ENCODE data around the gene RRP36.
A peak's percentile ranks its signal among the peaks of the same experiment; 100 is the strongest.

The RRP36 gene

DNA sequence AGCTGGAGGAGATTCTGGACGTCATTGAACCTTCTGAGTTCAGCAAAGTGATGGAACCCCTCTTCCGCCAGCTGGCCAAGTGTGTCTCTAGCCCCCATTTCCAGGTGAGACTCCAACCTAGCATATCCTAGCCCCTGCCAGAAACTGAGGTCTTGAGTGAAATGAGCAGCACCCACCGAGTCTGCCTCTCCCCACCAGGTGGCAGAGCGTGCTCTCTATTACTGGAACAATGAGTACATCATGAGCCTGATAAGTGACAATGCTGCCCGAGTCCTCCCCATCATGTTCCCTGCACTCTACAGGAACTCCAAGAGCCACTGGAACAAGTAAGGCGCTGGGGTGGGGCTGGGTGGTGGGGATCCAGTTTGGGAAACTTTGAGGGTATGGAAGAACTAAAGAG lies 12.3 kb upstream of the RRP36 start:
- no peak for DNase-seq

DNA sequence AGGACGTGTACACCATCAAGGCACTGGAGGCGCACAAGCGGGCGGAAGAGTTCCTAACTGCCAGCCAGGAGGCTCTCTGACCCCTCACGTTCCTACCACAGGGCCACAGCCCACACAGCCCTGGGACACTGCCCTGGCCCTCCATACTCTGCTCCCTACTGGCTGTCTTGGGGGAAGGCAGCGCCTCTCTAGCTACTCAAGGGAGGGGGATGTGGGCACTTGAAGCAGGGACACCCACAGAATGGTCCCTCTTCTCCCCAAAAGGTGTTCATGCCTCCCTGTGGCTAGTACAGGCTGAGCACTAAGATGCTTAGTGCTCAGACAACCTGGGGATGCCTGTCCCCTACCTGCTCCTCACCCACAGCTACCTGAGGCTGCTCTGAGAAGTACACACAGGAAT lies 10.2 kb upstream of the RRP36 start:
- DNase-seq = no peak

DNA sequence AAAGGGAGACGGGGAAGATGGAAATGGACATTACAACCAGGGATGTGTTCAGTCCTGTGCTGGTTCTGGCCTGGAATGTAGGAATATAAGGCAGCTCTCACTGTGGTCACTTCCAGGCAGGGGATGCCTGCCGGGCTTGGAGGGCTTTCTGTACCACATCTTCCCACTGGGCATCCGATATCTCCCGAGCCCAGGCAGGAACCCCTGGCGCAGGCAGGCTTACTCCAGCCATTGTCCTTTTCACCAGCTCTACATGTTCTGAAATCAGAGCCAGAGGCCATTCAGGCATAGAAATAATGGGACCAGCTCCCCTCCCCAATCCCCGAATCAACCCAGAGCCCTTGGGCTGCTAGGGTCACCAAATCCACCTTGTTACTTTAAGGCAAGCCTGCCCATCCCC lies 9.1 kb upstream of the RRP36 start:
- DNase-seq = no peak

DNA sequence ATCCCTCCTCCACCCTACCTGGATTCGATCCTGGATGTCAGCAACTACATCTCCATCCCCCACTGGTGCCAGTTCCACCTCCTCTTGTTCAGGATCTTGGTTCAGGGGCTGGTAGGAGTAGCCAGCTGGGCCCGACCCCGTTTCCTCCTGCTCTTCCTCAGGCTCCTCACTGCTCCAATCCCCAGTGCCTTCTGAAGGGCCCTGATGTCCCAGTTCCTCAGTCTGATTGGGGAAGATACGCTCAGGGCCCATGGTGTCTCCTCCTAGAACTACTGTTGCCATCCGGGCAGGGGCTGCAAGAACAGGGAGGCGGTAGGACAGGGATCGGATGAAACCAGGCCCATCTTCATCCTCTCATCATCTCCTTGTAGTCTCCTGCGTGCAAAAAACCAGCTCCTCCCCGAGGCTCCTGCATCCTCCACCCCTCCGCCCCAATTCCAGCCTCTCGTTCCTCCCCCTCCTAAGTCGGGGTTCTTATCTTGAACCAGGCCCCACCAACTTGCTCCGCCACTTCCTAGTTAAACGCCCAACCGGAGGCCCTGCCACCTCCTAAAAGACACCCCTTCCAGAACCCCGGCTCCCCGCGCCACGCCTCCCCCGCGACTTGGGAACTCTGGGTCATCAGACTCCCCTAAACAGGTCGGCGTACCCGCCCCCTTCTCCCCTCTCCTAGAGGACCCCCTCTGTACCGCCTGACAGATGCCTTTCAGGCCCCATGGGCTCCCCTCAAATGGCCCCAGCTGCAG lies 8.2 kb upstream of the RRP36 start:
- no peak for DNase-seq

DNA sequence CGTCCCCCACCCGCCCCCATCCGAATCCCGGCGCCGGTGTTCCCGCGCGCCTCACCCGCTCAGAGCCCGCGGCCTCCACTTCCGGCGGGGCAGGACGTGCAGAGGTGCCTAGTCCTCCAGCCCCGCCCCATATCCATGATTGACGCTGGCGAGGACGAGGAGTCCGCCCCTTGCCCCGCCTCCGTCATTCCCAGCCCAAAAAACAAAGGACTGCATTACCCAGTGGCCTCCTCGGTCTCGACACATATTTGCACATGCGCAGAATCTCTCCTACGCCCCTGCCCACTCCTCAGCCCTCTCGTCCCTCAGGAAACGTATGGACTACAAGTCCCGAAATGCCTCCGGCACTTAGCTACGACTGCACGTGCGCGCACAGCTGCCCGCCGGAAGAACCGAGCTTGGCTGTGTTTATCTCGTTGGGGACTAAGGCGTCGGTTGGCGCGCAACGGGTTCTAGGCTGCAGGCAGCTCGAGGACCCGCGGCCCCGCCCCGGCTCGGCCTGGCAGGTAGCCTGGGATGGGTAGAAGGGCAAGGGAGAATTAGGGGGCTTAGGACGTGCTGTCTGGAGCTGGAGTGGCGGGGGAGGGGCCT lies 7.5 kb upstream of the RRP36 start, which contains the start of the genes KLHDC3 and MEA1:
Gene KLHDC3, plus strand, starts transcription at position 407 of the 591 bp plus-strand sequence. CDS start 2,944 bp downstream, outside the sequence.
Gene MEA1, minus strand, starts transcription at position 104 of the 591 bp plus-strand sequence. CDS start 133 bp downstream, outside the sequence.
- DNase-seq = peak; percentile 100

DNA sequence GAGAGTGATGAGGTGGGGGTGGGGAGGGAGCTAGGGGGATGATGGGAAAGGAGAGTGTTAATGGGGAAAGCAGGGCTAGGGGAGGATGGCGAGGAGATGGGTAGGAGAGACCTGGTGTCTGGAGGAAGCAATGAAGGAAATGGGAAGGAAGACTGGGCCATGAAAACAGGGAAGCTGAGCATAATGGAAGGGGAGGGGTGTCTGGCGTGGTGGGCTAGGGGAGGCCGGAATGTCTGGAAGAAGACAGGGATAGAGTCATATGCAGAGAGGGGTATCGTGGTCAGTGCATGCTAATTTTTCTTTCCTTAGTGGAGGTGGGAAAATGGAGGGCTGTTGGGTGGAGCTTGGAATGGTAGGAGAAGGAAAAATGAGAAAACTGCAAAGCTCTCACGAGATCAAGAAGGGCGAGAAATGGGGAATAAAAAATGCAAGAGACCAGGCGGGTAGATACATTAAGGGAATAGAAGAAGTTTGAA lies 7.0 kb upstream of the RRP36 start:
- DNase-seq = no peak

DNA sequence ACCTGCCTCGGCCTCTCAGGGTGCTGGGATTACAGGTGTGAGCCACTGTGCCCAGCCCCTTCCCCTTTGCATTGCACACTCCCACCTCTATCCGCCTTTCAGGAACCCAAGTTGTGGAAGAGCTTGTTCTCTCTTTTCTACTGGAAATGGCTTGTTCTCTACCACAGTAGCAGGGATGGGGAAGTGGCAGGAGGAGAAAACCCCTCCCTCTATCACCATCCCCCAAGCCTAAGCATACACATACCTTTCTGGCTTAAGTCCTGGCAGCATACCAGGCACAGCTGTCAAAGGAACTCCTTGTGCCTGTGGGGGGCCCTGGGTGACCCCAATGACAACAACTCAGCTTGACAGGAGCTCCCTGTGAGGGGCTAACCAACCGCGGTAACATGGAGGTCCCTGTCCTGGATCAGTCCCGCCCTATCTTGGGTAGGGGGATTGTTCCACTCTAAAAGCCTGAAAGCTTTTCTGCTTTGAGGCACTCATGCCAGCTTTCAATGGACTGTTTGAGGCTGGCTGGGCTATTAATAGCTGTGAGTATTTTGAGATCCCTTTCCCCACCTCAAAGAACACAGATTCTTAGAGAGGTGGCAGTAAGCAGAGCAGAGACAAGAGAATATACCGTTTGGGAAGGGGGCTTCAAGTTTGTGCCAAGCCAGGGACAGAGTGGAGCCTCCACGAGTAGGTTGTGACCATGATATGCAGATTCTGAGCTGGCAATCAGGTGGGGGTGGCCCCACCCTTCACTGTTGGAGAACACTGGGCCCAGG lies 5.1 kb upstream of the RRP36 start:
- DNase-seq = no peak

DNA sequence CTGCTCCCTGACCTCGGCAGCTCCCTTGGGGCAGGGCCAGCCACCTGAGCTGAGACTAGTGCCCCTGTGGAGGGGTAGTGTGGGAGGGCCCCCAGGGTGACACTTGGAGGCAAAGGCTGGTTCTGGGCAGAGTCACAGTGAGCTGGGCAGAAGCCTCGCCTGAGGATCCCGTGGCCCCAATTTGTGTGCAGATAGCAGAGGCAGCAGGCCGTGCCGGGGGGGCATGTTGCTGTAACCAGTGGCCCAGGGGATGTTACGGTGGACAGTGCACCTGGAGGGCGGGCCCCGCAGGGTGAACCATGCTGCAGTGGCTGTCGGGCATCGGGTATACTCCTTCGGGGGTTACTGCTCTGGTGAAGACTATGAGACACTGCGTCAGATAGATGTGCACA lies 4.5 kb upstream of the RRP36 start:
- DNase-seq = no peak

DNA sequence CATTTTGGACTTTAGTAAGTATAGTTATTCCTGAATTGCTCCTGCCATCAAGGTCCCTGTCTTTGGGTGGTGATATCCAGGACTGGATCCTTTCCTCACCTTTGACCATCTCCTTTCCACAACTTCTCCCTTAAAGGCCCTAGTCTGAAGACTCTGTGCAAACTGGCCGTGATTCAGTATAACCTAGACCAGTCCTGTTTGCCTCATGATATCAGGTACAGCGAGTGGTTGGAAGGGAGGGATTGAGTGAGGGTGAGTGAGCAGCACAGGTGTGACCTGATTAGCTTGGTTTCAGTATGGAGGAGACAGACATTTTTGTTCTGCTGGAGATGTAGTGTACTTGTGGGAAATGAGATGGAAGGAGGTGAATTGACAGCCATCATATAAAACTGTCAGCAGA lies 2.3 kb upstream of the RRP36 start:
- DNase-seq = no peak

DNA sequence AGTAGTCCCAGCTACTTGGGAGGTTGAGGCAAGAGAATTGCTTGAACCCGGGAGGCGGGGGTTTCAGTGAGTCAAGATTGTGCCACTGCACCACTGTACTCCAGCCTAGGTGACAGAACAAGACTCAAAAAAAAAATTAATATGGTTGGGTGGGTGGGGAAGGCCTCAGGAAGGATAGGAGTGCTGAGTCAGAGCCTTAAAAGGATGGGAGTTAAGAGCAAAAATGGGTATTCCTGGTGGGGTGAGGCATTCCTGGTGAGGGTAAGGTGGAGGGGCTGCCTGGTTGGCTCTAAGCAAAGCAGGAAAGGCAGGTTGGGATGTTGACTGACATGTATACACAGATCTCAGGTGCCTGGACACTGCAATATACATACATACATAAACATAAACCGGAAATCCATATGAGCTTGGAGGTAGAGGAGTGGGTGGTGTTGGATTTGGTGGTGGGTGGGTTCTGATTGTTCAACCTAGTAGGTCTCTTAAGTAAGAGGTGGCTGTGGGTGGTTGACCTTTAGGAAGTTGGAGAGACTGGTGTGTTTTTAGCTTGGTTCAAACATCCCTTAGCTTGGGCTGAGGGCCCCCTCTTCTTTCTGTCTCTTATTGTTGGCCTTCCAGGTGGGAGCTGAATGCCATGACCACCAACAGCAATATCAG lies 1.2 kb upstream of the RRP36 start:
- no peak for DNase-seq

DNA sequence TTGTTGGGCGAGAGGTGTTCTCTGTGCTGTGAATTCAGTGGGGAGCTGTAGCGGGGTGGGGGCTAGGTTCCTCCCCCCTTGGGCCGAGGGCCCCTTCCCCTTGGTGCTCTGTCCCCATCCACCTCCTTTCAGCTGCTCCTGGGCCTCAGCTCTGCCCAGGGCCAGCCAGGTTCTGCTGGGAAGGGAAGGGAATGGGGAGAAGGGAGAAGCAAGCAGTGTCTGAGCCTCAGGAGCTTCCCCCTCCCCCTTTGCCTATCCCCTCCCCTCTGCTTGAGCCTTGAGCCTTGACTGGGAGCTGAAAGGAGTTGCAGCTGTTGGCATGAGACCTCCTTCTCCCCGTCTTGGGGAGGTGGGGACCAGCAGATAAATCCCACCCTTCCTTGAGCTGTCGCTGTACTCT lies 576 bp upstream of the RRP36 start:
- no peak for DNase-seq

DNA sequence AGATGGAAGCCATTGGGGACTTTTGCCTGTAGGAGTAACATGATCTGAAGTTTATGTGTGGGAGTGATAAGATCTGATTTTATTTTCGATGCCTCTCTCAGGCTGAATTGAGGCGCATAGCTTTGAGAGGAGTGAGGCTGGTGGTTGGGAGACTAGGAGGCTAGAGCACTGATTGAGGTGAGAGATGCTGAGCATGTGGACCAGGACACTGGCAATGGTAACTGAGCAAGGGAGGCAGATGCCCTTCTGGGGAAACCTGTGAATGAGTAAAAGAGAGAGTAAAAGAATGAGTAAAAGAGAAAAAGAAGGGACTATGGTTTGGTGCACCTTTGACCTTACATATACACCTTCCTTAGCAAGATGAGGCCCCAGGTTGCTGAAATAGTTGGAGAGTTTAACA lies 3.0 kb downstream of the RRP36 start:
- DNase-seq = no peak

DNA sequence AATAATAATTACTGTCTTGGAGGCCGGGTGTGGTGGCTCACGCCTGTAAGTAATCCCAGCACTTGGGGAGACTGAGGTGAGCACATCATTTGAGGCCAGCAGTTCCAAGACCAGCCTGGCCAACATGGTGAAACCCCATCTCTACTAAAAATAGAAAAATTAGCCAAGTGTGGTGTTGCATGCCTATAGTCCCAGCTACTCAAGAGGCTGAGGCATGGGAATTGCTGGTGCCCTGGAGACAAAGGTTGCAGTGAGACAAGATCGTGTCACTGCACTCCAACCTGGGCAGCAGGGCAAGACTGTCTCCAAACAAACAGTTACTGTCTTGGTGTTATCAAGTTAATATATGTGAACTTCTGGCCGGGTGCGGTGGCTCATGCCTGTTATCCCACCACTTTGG lies 4.9 kb downstream of the RRP36 start:
- no peak for DNase-seq

DNA sequence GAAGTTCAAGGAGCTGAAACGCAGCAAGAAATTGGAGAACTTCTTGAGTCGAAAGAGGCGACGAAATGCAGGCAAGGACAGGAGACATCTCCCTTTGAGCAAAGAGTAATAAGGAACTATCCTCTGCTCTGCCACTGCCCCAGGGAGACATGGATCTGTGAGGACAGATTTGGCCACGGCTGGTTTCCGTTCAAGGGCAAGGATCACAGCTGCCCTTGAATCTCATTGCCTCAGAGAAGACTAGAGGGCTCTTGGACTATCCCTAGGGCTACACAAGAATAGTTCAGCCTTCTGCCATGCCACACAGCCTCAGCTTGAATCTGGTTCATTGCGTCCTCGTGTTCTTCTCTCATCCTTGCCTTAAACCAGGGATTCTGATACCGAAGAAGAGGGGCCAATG lies 7.7 kb downstream of the RRP36 start:
- DNase-seq = no peak

DNA sequence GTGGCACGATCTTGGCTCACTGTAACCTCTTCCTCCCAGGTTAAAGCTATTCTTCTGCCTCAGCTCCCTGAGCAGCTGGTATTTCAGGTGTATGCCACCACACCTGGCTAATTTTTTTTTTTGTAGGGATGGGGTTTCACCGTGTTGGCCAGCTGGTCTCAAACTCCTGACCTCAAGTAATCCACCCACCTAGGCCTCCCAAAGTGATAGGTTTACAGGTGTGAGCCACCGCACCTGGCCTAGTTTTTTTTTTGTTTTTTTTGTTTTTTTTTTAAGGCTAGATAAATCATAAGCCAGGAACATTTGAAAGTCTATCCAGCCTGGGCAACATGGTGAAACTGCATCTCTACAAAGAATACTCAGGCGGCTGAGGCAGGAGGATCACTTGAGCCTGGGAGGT lies 10.9 kb downstream of the RRP36 start:
- no peak for DNase-seq

DNA sequence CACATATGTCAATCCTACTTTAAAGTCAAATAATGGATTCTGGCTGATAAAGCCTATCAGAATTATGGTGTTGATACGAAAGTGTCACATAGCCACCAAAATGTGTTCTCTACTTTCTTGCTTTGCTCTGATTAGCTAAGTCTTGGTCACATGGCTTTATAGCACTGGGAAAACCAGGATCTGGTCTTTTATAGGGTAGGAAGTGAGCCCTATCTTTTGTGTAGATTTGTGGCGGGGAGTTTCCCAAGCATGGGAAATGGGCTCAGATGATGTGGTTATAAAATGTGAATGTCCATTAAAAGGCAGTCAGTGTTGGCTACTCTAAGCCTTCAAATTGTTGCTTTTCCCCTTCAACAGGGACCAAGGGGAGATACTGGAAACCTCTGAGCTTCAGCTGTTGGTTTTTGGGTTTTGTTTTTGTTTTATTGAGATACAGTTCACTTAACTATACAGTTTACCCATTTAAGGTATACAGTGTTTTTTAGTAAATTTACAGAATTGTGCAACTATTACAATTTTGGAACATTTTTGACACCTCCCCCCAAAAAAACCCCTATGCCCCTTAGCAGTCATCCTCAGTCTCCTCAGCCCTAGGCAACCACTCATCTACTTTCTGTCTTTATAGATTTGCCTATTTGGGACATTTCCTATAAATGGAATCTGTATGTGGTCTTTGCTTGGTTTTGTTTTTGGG lies 12.2 kb downstream of the RRP36 start:
- DNase-seq = no peak

DNA sequence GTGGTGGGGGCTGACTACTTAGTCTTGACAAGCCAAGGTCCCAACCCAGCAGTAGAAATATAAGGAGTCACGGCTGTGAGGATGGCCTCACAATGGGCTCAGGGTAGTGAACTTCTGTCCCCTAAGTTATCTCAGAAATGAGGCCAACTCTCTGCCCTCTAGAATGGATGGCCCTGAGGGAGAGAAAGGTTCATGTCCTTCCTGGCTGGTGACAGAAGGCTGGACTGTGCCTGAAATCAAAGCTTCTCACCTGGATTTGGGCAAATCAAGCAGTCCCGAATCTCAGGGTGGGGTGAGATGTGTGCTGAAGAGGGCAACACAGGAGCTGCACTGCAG lies 12.7 kb downstream of the RRP36 start:
- no peak for DNase-seq

DNA sequence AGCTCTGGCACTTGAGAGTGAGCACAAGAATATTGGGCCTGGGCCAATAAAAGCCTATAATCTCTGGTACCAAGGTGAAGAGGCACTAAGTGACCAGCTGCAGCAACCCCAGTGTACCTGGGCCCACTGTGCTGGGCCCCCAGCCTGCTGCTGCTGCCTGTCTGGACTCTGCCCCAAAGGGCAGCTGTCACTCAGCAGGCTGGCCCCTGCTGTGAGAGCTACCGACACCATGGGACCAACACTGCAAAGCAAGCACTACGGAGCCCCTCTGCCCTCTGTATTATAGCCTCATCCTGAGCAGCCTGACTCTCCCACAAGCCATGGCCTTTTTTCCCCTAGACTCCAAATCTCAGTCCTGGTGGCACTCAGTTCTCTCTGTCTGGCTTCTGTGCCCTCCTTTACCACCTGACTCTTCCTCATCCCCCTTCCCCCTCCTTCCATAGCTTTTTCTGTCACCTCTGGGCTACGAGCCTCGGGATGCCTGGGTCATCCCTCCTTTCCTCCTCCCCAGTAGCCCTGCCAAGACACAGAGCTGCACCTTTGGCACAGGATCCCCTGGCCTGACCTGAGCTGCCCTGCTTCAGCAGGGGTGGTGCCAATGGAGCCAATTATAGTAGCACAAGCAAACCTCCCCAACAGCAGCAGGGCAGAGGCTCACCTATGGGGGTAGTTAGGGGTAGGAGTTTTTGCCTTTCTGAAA lies 14.2 kb downstream of the RRP36 start:
- no peak for DNase-seq

DNA sequence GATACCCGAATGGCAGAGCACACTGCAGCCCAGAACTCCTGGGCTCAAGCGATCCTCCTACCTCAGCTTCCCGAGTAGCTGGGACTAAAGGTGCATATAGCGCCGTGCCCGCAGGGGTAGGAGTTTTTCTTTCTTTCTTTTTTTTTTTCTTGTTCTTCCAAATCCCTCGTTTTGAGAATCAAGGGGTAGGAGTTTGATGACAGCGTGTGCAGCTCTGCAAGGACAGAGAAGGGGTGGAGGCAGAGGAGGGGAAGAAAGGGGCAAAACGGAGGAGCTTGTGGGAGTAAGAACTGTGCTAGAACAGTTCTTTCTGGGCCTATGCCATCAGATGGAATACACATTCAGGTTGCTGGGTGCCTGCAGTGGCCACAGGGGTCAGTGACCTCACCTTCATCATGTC lies 15.3 kb downstream of the RRP36 start:
- no peak for DNase-seq

DNA sequence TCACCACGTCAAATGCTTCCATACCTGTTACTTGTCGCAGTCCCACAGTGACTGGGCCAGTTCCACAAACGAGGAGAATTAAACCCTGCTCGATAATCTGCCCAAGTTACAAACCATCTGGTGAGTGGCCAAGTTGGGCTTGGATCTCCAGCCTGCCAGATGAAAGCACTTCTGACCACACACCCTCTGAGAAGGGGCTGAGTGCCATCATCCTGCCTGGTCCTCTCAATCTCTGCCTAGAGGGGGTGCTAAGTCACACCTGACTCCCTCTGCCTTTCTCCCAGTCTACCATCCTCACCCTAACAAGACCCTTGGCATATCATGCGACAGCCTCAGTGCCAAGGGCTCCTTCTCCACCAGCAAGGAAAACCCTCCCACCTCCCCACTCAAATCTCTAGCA lies 15.8 kb downstream of the RRP36 start:
- DNase-seq = no peak

DNA sequence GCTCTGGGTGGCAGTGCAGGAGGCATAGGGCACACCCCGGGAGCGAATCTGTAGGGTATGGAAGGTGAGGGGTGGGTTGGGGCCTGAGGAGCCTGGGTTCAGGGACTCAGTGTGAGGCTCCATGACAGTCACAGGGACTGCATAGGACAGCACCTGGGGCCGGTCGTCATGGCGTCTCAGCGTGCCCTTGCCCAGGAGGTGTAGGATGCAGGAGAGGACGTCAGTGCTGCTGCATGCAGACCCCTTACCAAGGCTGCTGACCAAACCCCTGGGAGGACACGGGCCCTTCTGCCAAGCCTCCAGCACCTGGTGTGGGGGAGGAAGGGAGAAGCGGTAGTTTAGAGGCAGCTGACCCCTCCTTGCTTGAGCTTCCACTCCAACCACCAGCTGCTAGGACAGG lies 16.3 kb downstream of the RRP36 start:
- no peak for DNase-seq

DNA sequence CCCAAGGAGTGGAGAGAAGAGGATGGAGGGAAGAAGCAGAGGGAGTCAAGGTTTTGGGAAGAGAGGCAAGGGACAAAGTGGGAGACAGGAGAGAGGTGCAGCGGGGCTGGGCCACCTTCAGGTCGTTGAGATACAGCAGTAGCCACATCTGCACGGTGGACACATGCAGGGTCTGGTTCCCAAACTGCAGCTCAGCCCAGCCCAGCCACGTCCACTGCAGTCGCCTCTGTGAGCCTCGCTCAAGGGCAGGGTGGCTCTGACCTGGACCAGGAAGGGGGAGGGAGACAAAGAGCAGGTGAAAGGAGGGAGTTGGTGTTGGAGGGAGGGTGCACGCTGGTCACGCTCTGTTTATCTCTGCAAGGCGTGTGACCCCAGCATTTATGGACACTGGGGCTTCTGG lies 17.3 kb downstream of the RRP36 start:
- DNase-seq = no peak
